ENCODE measurements around the gene KLRD1. TPM values are rescaled to one million over a fixed set of nuclear protein-coding genes. Genes with fewer than 3 reads are reported as not detected.
"Not testable (repeated sequence)": the region's sequence is repeated elsewhere in the genome, so short reads cannot be mapped to it uniquely, and the experiment has no call there.

The KLRD1 gene
- total RNA-seq, 1 donor from 2014 or later, result under 0.01 TPM

- DNase-seq (ENCODE audit: low spot score in 2 of 2) (peak; percentile 35 to 49), FAIRE-seq (peak; percentile 88)
Measured at GRCh38 chr12:10331642-10332239, 24.1 kb downstream of the KLRD1 start.

GRCh38 chr12:10336196-10336595 lies 28.5 kb downstream of the KLRD1 start:
- DNase-seq (ENCODE audit: low spot score in 2 of 2); FAIRE-seq: not testable (repeated sequence)

- not testable (repeated sequence) for FAIRE-seq
Measured at GRCh38 chr12:10338470-10338869, 30.8 kb downstream of the KLRD1 start.

GRCh38 chr12:10339053-10339840 lies 31.6 kb downstream of the KLRD1 start:
- FAIRE-seq, result no peak
- DNase-seq (ENCODE audit: low spot score in 2 of 2), result no peak

More at GRCh38 chr12:10338470-10338869, 30.8 kb downstream of the KLRD1 start:
- DNase-seq (ENCODE audit: low spot score in 2 of 2), result not testable (repeated sequence)

- DNase-seq (ENCODE audit: low spot score in 2 of 2); FAIRE-seq: not testable (repeated sequence)
Measured at GRCh38 chr12:10340946-10341345, 33.3 kb downstream of the KLRD1 start.

GRCh38 chr12:10341892-10342509 lies 34.3 kb downstream of the KLRD1 start:
- DNase-seq (ENCODE audit: low spot score in 2 of 2) (no peak), FAIRE-seq (no peak)

GRCh38 chr12:10351457-10351856 lies 43.8 kb downstream of the KLRD1 start:
- DNase-seq (ENCODE audit: low spot score in 2 of 2); FAIRE-seq: not testable (repeated sequence)

- DNase-seq (ENCODE audit: low spot score in 2 of 2) (no peak), FAIRE-seq (no peak)
Measured at GRCh38 chr12:10354071-10354470, 46.4 kb downstream of the KLRD1 start.

GRCh38 chr12:10354502-10354901 lies 46.8 kb downstream of the KLRD1 start:
- no peak for FAIRE-seq
- DNase-seq (ENCODE audit: low spot score in 2 of 2), result no peak

GRCh38 chr12:10358131-10358530 lies 50.5 kb downstream of the KLRD1 start:
- DNase-seq (ENCODE audit: low spot score in 2 of 2), result no peak
- FAIRE-seq, result no peak

- no peak for FAIRE-seq
- DNase-seq (ENCODE audit: low spot score in 2 of 2), result no peak
Measured at GRCh38 chr12:10358969-10359368, 51.3 kb downstream of the KLRD1 start.

- DNase-seq (ENCODE audit: low spot score in 2 of 2), result no peak
- FAIRE-seq, result no peak
Measured at GRCh38 chr12:10361084-10361483, 53.4 kb downstream of the KLRD1 start.

- FAIRE-seq, result no peak
- no peak for DNase-seq (ENCODE audit: low spot score in 2 of 2)
Measured at GRCh38 chr12:10361622-10362021, 54.0 kb downstream of the KLRD1 start.

GRCh38 chr12:10362325-10362724 lies 54.7 kb downstream of the KLRD1 start:
- DNase-seq (ENCODE audit: low spot score in 2 of 2), result no peak
- FAIRE-seq, result no peak

- no peak for DNase-seq (ENCODE audit: low spot score in 2 of 2)
- no peak for FAIRE-seq
Measured at GRCh38 chr12:10362828-10363657, 55.4 kb downstream of the KLRD1 start.

GRCh38 chr12:10363658-10363913 lies 55.9 kb downstream of the KLRD1 start:
- DNase-seq (ENCODE audit: low spot score in 2 of 2), result no peak
- no peak for FAIRE-seq

- FAIRE-seq, result no peak
- DNase-seq (ENCODE audit: low spot score in 2 of 2), result no peak
Measured at GRCh38 chr12:10363914-10364814, 56.5 kb downstream of the KLRD1 start.

- no peak for DNase-seq (ENCODE audit: low spot score in 2 of 2)
- no peak for FAIRE-seq
Measured at GRCh38 chr12:10364815-10365622, 57.3 kb downstream of the KLRD1 start.
